PC-3 (cell line): ENCODE measurements around the gene CAMK1G.

Experiments used
- CTCF ChIP-seq: fragments of 300-600 bp; sonication (generic); conservative IDR thresholded peaks from 2 replicates; pipeline ENCODE4 v1.5.1; 2017; ENCODE audit warnings: antibody characterized with exemption, low read depth, mild to moderate bottlenecking, low read length
- EZH2 ChIP-seq: fragments of 300-600 bp; sonication (generic); IDR thresholded peaks from one replicate; pipeline ENCODE4 v1.6.1; 2017; ENCODE audit warnings: antibody characterized with exemption, mild to moderate bottlenecking, low read length; ENCODE audit not compliant: unreplicated experiment
- EZH2phosphoT487 ChIP-seq: fragments of 300-600 bp; sonication (generic); IDR thresholded peaks from 2 replicates; pipeline ENCODE4 v1.6.1; 2018; ENCODE audit warnings: mild to moderate bottlenecking, antibody characterized with exemption, low read length, borderline replicate concordance

DNA sequence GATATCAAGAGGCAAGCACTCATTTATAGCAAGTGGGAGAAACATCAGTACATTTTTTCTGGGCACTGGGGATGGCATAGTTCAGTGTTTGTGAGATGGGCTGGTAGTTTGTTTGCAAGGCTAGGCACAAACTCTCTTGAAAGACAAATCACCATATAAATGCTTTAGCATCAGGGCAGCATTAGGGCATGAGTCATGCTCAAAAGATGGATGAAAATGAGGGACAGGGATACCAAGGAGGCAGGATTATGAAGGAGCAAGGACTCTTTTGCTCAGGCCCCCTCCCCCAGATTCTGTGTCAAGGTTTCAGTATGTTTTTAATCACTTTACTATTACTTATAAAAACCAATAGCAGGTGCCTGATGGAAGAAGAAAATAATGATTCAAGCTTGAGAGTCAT, 43.9 kb upstream of the CAMK1G start:
- TF ChIP-seq EZH2phosphoT487 (no peak), EZH2 (no peak), CTCF (no peak)
